HepG2 (cell line): ENCODE data around the gene CNTN5. TPM values are rescaled to one million over a fixed set of nuclear protein-coding genes. Genes with fewer than 3 reads are reported as not detected.

Experiments used
- ATAC-seq: fragments of 200-7000 bp; cut with Tn5 transposase; 3 replicates; pipeline ENCODE4 v1.9.1; 2020; ENCODE audit warnings: mild to moderate bottlenecking, moderate library complexity
- BruUV-seq: library from RNA; stranded (reverse); fragments of 400-500 nt; replicated peaks from 2 replicates; lab custom pipeline; 2021; lab: Mats Ljungman, UMichigan
- CTCF ChIA-PET: fragments of 300-600 bp; formaldehyde crosslinking; extraction: SDS; loops from one replicate; lab custom pipeline; 2021; ENCODE audit warnings: low total read pairs, inconsistent platforms, low intra/inter-chr PET ratio; lab: Yijun Ruan, JAX
- POLR2A ChIA-PET: fragments of 350-600 bp; sonication (Branson Sonifier 250); formaldehyde crosslinking; loops from one replicate; lab custom pipeline; 2020; ENCODE audit warnings: antibody characterized with exemption, inconsistent platforms; lab: Yijun Ruan, JAX
- DNase-seq: peaks from one replicate; pipeline ENCODE4 v3.0.0-alpha.2; 2015; ENCODE audit warnings: low spot score
- FAIRE-seq: peaks from 3 replicates; lab custom pipeline; 2011; peaks lifted over from hg19 to GRCh38; lab: Jason Lieb, UNC
- H2AFZ ChIP-seq: one replicate; pipeline ENCODE4 v1.6.1; 2011; ENCODE audit warnings: low read length, inconsistent platforms
- H3K27ac ChIP-seq: fragments of 300-600 bp; 3 replicates; pipeline ENCODE4 v1.8.0; 2011; ENCODE audit warnings: mixed run types, mild to moderate bottlenecking, mixed read lengths, low read length, inconsistent platforms; ENCODE audit not compliant: insufficient read depth; ENCODE audit errors: extremely low read length
- H3K27me3 ChIP-seq, 2 experiments: fragments of 200-600 bp in 1 of 2; 2 replicates in 1 of 2; 3 replicates in 1 of 2; pipeline versions ENCODE4 v1.6.0 to v1.8.0; 2011; ENCODE audit warnings: low read length in 2 of 2, mild to moderate bottlenecking in 2 of 2, moderate library complexity in 2 of 2, inconsistent platforms in 1 of 2; ENCODE audit not compliant: insufficient read depth in 2 of 2, control insufficient read depth in 1 of 2
- H3K36me3 ChIP-seq, 2 experiments: fragments of 200-600 bp in 1 of 2; replicated peaks in 1 of 2; 2 replicates in 1 of 2; 3 replicates in 1 of 2; pipeline versions ENCODE4 v1.5.1 to v1.8.0; 2011; ENCODE audit warnings: low read length in 2 of 2, inconsistent platforms in 1 of 2; ENCODE audit not compliant: insufficient read depth in 2 of 2, control insufficient read depth in 1 of 2
- H3K4me1 ChIP-seq: 2 replicates; pipeline ENCODE4 v1.5.1; 2012; ENCODE audit warnings: low read length, inconsistent platforms; ENCODE audit not compliant: insufficient read depth
- H3K4me2 ChIP-seq: 2 replicates; pipeline ENCODE4 v1.6.0; 2011; ENCODE audit warnings: low read depth, low read length, inconsistent platforms
- H3K4me3 ChIP-seq, 3 experiments: fragments of 200-600 bp in 1 of 3; sonication (generic), shearing (Covaris generic) in 1 of 3; replicated peaks in 1 of 3; 2 replicates each; pipeline ENCODE4 v1.5.1; 2011 to 2016; ENCODE audit warnings: low read length in 3 of 3, inconsistent platforms in 2 of 3, low read depth in 2 of 3, mild to moderate bottlenecking in 2 of 3, control low read depth in 1 of 3, mixed read lengths in 1 of 3; ENCODE audit not compliant: insufficient read depth in 1 of 3
- H3K79me2 ChIP-seq: one replicate; pipeline ENCODE4 v1.6.1; 2011; ENCODE audit warnings: low read length, inconsistent platforms; ENCODE audit not compliant: insufficient read depth
- H3K9ac ChIP-seq: 2 replicates; pipeline ENCODE4 v1.6.0; 2011; ENCODE audit warnings: mild to moderate bottlenecking, low read depth, low read length, inconsistent platforms; ENCODE audit not compliant: insufficient read depth
- H3K9me3 ChIP-seq: 2 replicates; pipeline ENCODE4 v1.5.1; 2012; ENCODE audit warnings: mild to moderate bottlenecking, low read length
- H4K20me1 ChIP-seq: 2 replicates; pipeline ENCODE4 v1.6.0; 2011; ENCODE audit warnings: inconsistent platforms, mild to moderate bottlenecking, low read length, moderate library complexity; ENCODE audit not compliant: insufficient read depth
- KDM4B ChIP-seq: sonication (generic); formaldehyde crosslinking; IDR thresholded peaks from 2 replicates; pipeline ENCODE4 v1.4.0; 2020; ENCODE audit warnings: missing genetic modification reagents
- RAD21 ChIP-seq: fragments of 450-650 bp; formaldehyde crosslinking; IDR thresholded peaks from 2 replicates; pipeline ENCODE4 v1.5.0; 2020; ENCODE audit warnings: mild to moderate bottlenecking
- SMC3 ChIP-seq: IDR thresholded peaks from 2 replicates; pipeline ENCODE4 v1.6.1; 2011; ENCODE audit warnings: low read length, improper control_type of control experiment
- STAG1 ChIP-seq: sonication (generic); formaldehyde crosslinking; IDR thresholded peaks from 2 replicates; pipeline ENCODE4 v1.4.0; 2020; ENCODE audit warnings: missing genetic modification reagents
- ZNF205 ChIP-seq: IDR thresholded peaks from 2 replicates; pipeline ENCODE4 v1.6.1; 2018; ENCODE audit warnings: missing biosample characterization, missing genetic modification reagents
- ZNF282 ChIP-seq: fragments of 450-650 bp; IDR thresholded peaks from 2 replicates; pipeline ENCODE4 v1.6.1; 2018; ENCODE audit not compliant: partially characterized antibody
- ZNF792 ChIP-seq: IDR thresholded peaks from 2 replicates; pipeline ENCODE4 v1.6.1; 2016
- WGBS: methylation state at CpG from one replicate; pipeline ENCODE4 v1.1.6; 2017; ENCODE audit warnings: low lambda C conversion rate; 5-methylcytosine and 5-hydroxymethylcytosine counted together
- in situ Hi-C: cut with HindIII; loops from 2 replicates; pipeline ENCODE4 v1.10.0; 2017; ENCODE audit warnings: low pct_unique_long_range_greater_than_20kb; ENCODE audit not compliant: extremely low pct_ligation_motif_present
- intact Hi-C: fragments of 100-400 bp; cut with micrococcal nuclease; formaldehyde crosslinking; loops from one replicate; pipeline ENCODE4 v1.10.0; 2022; ENCODE audit not compliant: unreplicated experiment
- polyA plus RNA-seq, 8 experiments: library from polyadenylated mRNA; depleted of rRNA in 3 of 8; stranded (reverse) in 7 of 8; unstranded in 1 of 8; fragments of >200 nt; fragmentation: Illumina TruSeq in 4 of 8; extraction: Trizol in 4 of 8; gene quantifications; 2 replicates each; pipeline versions ENCODE4 v1.2.1 to v1.2.3, GENCODE V29; 2011 to 2016; ENCODE audit warnings: low read depth in 4 of 8, missing spikeins in 1 of 8, mixed read lengths in 1 of 8; ENCODE audit not compliant: insufficient read depth in 1 of 8
- total RNA-seq, 5 experiments: library from RNA; depleted of rRNA; stranded (reverse); fragments of >200 nt; fragmentation: Illumina TruSeq; extraction: Trizol; gene quantifications; 2 replicates each; pipeline ENCODE4 v1.2.3, GENCODE V29; 2016; ENCODE audit warnings: low read depth in 1 of 5
- TF ChIP-seq, protein P1 (sequence below): sonication (generic); formaldehyde crosslinking; IDR thresholded peaks from 2 replicates; pipeline ENCODE4 v1.5.0; 2020; ENCODE audit warnings: mild to moderate bottlenecking, missing genetic modification reagents, moderate library complexity

CNTN5 gene
- total and polyA plus RNA-seq, 2 of the 13 experiments (the other 11 are each of a cell fraction or from before 2014, with no cell fraction given) = not detected

DNA sequence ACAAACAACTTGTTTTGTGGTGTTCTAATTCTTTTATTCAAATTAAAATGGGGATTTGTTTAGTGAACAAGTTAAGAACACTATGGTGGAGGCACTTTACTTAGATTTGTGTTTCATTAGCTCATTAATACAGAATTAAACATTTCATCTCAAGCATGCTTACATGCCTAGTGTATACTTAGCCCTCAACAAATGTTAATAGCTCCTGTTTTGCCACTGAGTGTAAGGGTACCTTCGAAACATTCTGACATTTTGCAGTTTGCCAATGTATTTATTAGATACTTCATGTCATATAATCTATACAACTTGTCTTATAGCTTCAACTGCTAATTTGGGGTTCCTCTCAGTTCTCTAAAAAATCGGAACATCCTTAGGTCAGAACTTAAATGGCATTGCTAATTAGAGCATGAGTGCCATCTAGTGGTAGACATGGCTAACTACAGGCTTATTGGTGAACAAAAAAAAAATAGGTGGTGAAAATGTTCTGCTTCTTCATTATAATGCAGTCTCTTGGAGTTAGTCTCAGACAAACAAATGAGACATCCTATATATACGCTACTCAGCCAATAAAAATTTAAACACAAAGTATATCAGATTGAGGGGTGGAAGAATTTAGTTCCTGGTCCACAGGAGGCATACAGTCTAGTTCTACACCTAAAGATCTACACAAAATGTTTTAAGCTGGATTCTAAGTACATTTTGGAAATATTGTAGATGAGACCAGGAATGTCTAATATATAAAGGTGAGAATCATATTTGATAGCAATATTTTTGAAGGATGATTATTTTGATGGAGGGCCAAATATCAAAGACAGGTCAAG is 4.9 kb upstream of the CNTN5 start:
- no peak for ATAC-seq
- TF ChIP-seq, protein P1, sequence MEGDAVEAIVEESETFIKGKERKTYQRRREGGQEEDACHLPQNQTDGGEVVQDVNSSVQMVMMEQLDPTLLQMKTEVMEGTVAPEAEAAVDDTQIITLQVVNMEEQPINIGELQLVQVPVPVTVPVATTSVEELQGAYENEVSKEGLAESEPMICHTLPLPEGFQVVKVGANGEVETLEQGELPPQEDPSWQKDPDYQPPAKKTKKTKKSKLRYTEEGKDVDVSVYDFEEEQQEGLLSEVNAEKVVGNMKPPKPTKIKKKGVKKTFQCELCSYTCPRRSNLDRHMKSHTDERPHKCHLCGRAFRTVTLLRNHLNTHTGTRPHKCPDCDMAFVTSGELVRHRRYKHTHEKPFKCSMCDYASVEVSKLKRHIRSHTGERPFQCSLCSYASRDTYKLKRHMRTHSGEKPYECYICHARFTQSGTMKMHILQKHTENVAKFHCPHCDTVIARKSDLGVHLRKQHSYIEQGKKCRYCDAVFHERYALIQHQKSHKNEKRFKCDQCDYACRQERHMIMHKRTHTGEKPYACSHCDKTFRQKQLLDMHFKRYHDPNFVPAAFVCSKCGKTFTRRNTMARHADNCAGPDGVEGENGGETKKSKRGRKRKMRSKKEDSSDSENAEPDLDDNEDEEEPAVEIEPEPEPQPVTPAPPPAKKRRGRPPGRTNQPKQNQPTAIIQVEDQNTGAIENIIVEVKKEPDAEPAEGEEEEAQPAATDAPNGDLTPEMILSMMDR (CRISPR knock-in tag) = peak; percentile 79
- TF ChIP-seq SMC3 = peak; percentile 62
- TF ChIP-seq ZNF205 (CRISPR knock-in tag) = peak; percentile 72
- peak; percentile 47 for TF ChIP-seq RAD21 (CRISPR knock-in tag)
- peak; percentile 85 for TF ChIP-seq STAG1
- no peak for TF ChIP-seq KDM4B (CRISPR knock-in tag)
- TF ChIP-seq ZNF792 (CRISPR knock-in tag) = no peak
- no peak for TF ChIP-seq ZNF282
- TF ChIP-seq, all 625 proteins: peak for 5
- Histone ChIP-seq H3K4me2 (no peak overlapping the region), H3K4me1 (peaks cover 7% of the 10 kb centered on the region; the same call in 1 of the 2 replicates), H4K20me1 (no peaks in the 10 kb centered on the region), H3K36me3 (no peaks in the 10 kb centered on the region), H3K4me3 (no peak overlapping the region), H2AFZ (no peak overlapping the region), H3K79me2 (no peaks in the 10 kb centered on the region), H3K9me3 (no peaks in the 10 kb centered on the region), H3K27me3 (peaks cover 0 to 11% of the 10 kb centered on the region in 2 experiments; a peak in 1 of 5 replicates), H3K27ac (no peak overlapping the region), H3K9ac (no peak overlapping the region)
- peak; percentile 18 for FAIRE-seq
- WGBS = 4% methylated on average over 3 of the region's 3 CpGs
- POLR2A ChIA-PET = no interaction called here
- in situ Hi-C loops (loop anchor here (25.0 kb wide), 2 partner anchors 554 to 1554 kb away; no protein-coding TSS in a partner anchor), intact Hi-C loops (loop anchor here (2.0 to 5.0 kb wide), 3 partner anchors 561 to 1747 kb away; no protein-coding TSS in a partner anchor)
- BruUV-seq = no TSS peak
- CTCF ChIA-PET = interaction anchor here (0.7 kb wide), 1 partner anchor 1406 kb away, joined by 3 read pairs; no protein-coding TSS in a partner anchor
- DNase-seq = peak; percentile 40
